A549 (cell line): Measurements from ENCODE around the gene PIEZO2. TPM values are rescaled to one million over a fixed set of nuclear protein-coding genes. Genes with fewer than 3 reads are reported as not detected.

ENCODE experiments used
- ATAC-seq, 2 experiments: fragments of 200-7000 bp in 1 of 2; fragments of >200 bp in 1 of 2; cut with Nextera tagmentation in 1 of 2; cut with Tn5 transposase in 1 of 2; 3 replicates each; pipeline versions ENCODE4 v1.8.0 to v1.9.1; 2018 to 2020; ENCODE audit warnings: mild to moderate bottlenecking in 1 of 2, moderate library complexity in 1 of 2
- CTCF ChIA-PET: fragments of 300-600 bp; sonication (Branson Sonifier 250); formaldehyde crosslinking; extraction: SDS; loops from one replicate; lab custom pipeline; 2021; ENCODE audit warnings: antibody characterized with exemption, inconsistent platforms; lab: Yijun Ruan, JAX
- POLR2A ChIA-PET: fragments of 350-600 bp; formaldehyde crosslinking; extraction: SDS; loops from one replicate; lab custom pipeline; 2021; ENCODE audit warnings: antibody characterized with exemption, inconsistent platforms; lab: Yijun Ruan, JAX
- DNase-seq, 2 experiments: peaks; one replicate each; pipeline versions ENCODE4 v3.0.0 to v3.0.0-alpha.2; 2011 to 2016; ENCODE audit warnings: low read depth in 1 of 2, low spot score in 1 of 2
- FAIRE-seq: peaks from 2 replicates; lab custom pipeline; 2011; peaks lifted over from hg19 to GRCh38; lab: Jason Lieb, UNC
- H3K27ac ChIP-seq, 2 experiments: fragments of >200 bp; sonication (Bioruptor Twin); formaldehyde crosslinking; 3 replicates each; pipeline ENCODE4 v1.5.1; 2016 to 2017
- H3K4me1 ChIP-seq: fragments of >200 bp; sonication (Bioruptor Twin); formaldehyde crosslinking; 3 replicates; pipeline ENCODE4 v1.6.1; 2016
- H3K4me2 ChIP-seq: fragments of >200 bp; sonication (Bioruptor Twin); formaldehyde crosslinking; 3 replicates; pipeline ENCODE4 v1.6.1; 2016
- H3K4me3 ChIP-seq: fragments of >200 bp; sonication (Bioruptor Twin); formaldehyde crosslinking; 3 replicates; pipeline ENCODE4 v1.5.1; 2016
- H3K9me3 ChIP-seq: fragments of >200 bp; sonication (Bioruptor Twin); formaldehyde crosslinking; 3 replicates; pipeline ENCODE4 v1.6.1; 2016
- BHLHE40 ChIP-seq: IDR thresholded peaks from 2 replicates; pipeline ENCODE4 v1.6.1; 2012; ENCODE audit warnings: low read depth, low read length, inconsistent platforms
- CBX8 ChIP-seq: fragments of 200-600 bp; sonication (generic); IDR thresholded peaks from 2 replicates; pipeline ENCODE4 v1.6.1; 2016
- CHD2 ChIP-seq: fragments of 150-350 bp; IDR thresholded peaks from 2 replicates; pipeline ENCODE4 v1.6.1; 2014; ENCODE audit warnings: low read length; ENCODE audit not compliant: partially characterized antibody
- CHD4 ChIP-seq: fragments of 200-600 bp; sonication (generic); IDR thresholded peaks from 2 replicates; pipeline ENCODE4 v1.6.1; 2016; ENCODE audit warnings: antibody characterized with exemption, mild to moderate bottlenecking, borderline replicate concordance
- CTCF ChIP-seq: fragments of >200 bp; sonication (Bioruptor Twin); formaldehyde crosslinking; IDR thresholded peaks from 3 replicates; pipeline ENCODE4 v1.5.1; 2016
- ELK1 ChIP-seq: fragments of 150-350 bp; IDR thresholded peaks from 2 replicates; pipeline ENCODE4 v1.6.1; 2014; ENCODE audit warnings: low read depth, mild to moderate bottlenecking, low read length
- EP300 ChIP-seq, 2 experiments: fragments of >200 bp; sonication (Bioruptor Twin); formaldehyde crosslinking; IDR thresholded peaks; 2 replicates in 1 of 2; 3 replicates in 1 of 2; pipeline ENCODE4 v1.6.1; 2016 to 2017
- ESRRA ChIP-seq: fragments of 150-350 bp; IDR thresholded peaks from 2 replicates; pipeline ENCODE4 v1.6.1; 2014; ENCODE audit warnings: mild to moderate bottlenecking, low read length, borderline replicate concordance
- FOSL2 ChIP-seq, 2 experiments: fragments of 450-650 bp in 1 of 2; fragments of >200 bp in 1 of 2; sonication (Bioruptor Twin) in 1 of 2; formaldehyde crosslinking; IDR thresholded peaks; 2 replicates each; pipeline versions ENCODE4 v1.5.0 to v1.6.1; 2016 to 2020; ENCODE audit warnings: mild to moderate bottlenecking in 1 of 2, moderate library complexity in 1 of 2
- FOXS1 ChIP-seq: fragments of 250-450 bp; sonication (Bioruptor Pico); IDR thresholded peaks from 2 replicates; pipeline ENCODE4 v1.5.0; 2020; ENCODE audit warnings: mild to moderate bottlenecking, moderate library complexity
- HMGXB4 ChIP-seq: fragments of 250-450 bp; sonication (Bioruptor Pico); IDR thresholded peaks from 2 replicates; pipeline ENCODE4 v1.5.0; 2021; ENCODE audit warnings: mild to moderate bottlenecking, moderate library complexity, borderline replicate concordance
- HOXA7 ChIP-seq: fragments of 250-450 bp; sonication (Bioruptor Pico); IDR thresholded peaks from 2 replicates; pipeline ENCODE4 v1.5.0; 2020; ENCODE audit warnings: mild to moderate bottlenecking, moderate library complexity
- JUN ChIP-seq, 2 experiments: fragments of >200 bp; sonication (Bioruptor Twin); formaldehyde crosslinking; IDR thresholded peaks; 2 replicates in 1 of 2; 3 replicates in 1 of 2; pipeline ENCODE4 v1.6.1; 2016 to 2017
- MAX ChIP-seq: IDR thresholded peaks from 2 replicates; pipeline ENCODE4 v1.6.1; 2012
- MYC ChIP-seq: IDR thresholded peaks from 2 replicates; pipeline ENCODE4 v1.6.1; 2012; ENCODE audit warnings: mild to moderate bottlenecking, inconsistent platforms, low read length, improper control_type of control experiment, borderline replicate concordance
- NR3C1 ChIP-seq: fragments of >200 bp; sonication (Bioruptor Twin); formaldehyde crosslinking; IDR thresholded peaks from 3 replicates; pipeline ENCODE4 v1.6.1; 2017
- PBX3 ChIP-seq: IDR thresholded peaks from 2 replicates; pipeline ENCODE4 v1.6.1; 2012
- PHF8 ChIP-seq: fragments of 200-600 bp; sonication (generic); IDR thresholded peaks from 2 replicates; pipeline ENCODE4 v1.6.1; 2016; ENCODE audit warnings: low read depth, mild to moderate bottlenecking, antibody characterized with exemption, moderate library complexity, borderline replicate concordance
- RAD21 ChIP-seq, 2 experiments: fragments of >200 bp in 1 of 2; sonication (Bioruptor Twin) in 1 of 2; formaldehyde crosslinking in 1 of 2; IDR thresholded peaks in 1 of 2; conservative IDR thresholded peaks in 1 of 2; 2 replicates in 1 of 2; 3 replicates in 1 of 2; pipeline ENCODE4 v1.6.1; 2012 to 2018; ENCODE audit warnings: inconsistent platforms in 1 of 2
- RARB ChIP-seq: fragments of 250-450 bp; sonication (Bioruptor Pico); IDR thresholded peaks from 2 replicates; pipeline ENCODE4 v1.8.0; 2021; ENCODE audit warnings: mild to moderate bottlenecking, moderate library complexity
- RFX5 ChIP-seq: fragments of 450-650 bp; IDR thresholded peaks from 2 replicates; pipeline ENCODE4 v1.7.1; 2014; ENCODE audit warnings: antibody characterized with exemption, mild to moderate bottlenecking, moderate library complexity
- SMC3 ChIP-seq: fragments of >200 bp; sonication (Bioruptor Twin); formaldehyde crosslinking; IDR thresholded peaks from 3 replicates; pipeline ENCODE4 v1.6.1; 2018; ENCODE audit warnings: inconsistent platforms
- TFCP2L1 ChIP-seq: fragments of 250-450 bp; sonication (Bioruptor Pico); IDR thresholded peaks from 2 replicates; pipeline ENCODE4 v1.5.0; 2021; ENCODE audit warnings: mild to moderate bottlenecking
- TP53 ChIP-seq: fragments of 250-450 bp; sonication (Bioruptor Pico); IDR thresholded peaks from 2 replicates; pipeline ENCODE4 v1.5.0; 2021; ENCODE audit warnings: mild to moderate bottlenecking, moderate library complexity
- USF2 ChIP-seq: fragments of 450-650 bp; IDR thresholded peaks from 2 replicates; pipeline ENCODE4 v1.6.1; 2014; ENCODE audit warnings: antibody characterized with exemption
- ZC3H11A ChIP-seq: fragments of 450-650 bp; IDR thresholded peaks from 2 replicates; pipeline ENCODE4 v1.6.1; 2014; ENCODE audit warnings: antibody characterized with exemption, mild to moderate bottlenecking
- WGBS: methylation state at CpG from one replicate; pipeline ENCODE4 v1.1.6; 2017; ENCODE audit errors: missing lambda C conversion rate; 5-methylcytosine and 5-hydroxymethylcytosine counted together
- polyA plus RNA-seq, 4 experiments: library from polyadenylated mRNA; depleted of rRNA in 3 of 4; stranded (reverse); fragments of >200 nt; fragmentation: RNase III in 1 of 4; extraction: RNeasy Plus Mini Kit Qiagen cat#74134 plus additional on column Dnase treatment in 1 of 4; gene quantifications; 2 replicates in 3 of 4; 3 replicates in 1 of 4; pipeline ENCODE4 v1.2.3, GENCODE V29; 2011 to 2017

PIEZO2 gene
- polyA plus RNA-seq, 2 of the 4 experiments (the other 2 are of a cell fraction) = 0.80 to 1.6 TPM

- no peaks in the 10 kb centered on the region for H3K9me3 ChIP-seq
- no peak for DNase-seq
- 71% methylated on average over 2 of the region's 2 CpGs for WGBS
- no peak overlapping the region for H3K4me2 ChIP-seq
- no peak for TF ChIP-seq CHD4
- no peak for TF ChIP-seq TP53 (CRISPR knock-in tag)
- no peak for TF ChIP-seq FOSL2 (IDR thresholded peaks at IDR 0.05)
- no peak for TF ChIP-seq FOSL2 (CRISPR knock-in tag; IDR thresholded peaks at IDR 0.05)
- TF ChIP-seq RAD21 (conservative IDR thresholded peaks at IDR 0.05 in 1 of 2, IDR thresholded peaks at IDR 0.05 in 1 of 2) = no peak
- no peak for TF ChIP-seq FOXS1 (CRISPR knock-in tag)
- no peak for TF ChIP-seq ESRRA
- TF ChIP-seq BHLHE40 = no peak
- no peak for TF ChIP-seq JUN (IDR thresholded peaks at IDR 0.05)
- TF ChIP-seq PHF8 = no peak
- no peak for ATAC-seq
- no peak overlapping the region for H3K27ac ChIP-seq
- CTCF ChIA-PET = interaction anchor here (0.9 kb wide), 1 partner anchor 379 kb away, joined by 3 read pairs; no protein-coding TSS in a partner anchor
- H3K4me1 ChIP-seq = peaks cover 5% of the 10 kb centered on the region; the same call in 2 of the 3 replicates
- POLR2A ChIA-PET = no interaction called here
- H3K4me3 ChIP-seq = no peak overlapping the region
- FAIRE-seq = no peak
These were observed 360.2 kb downstream of the PIEZO2 start for GRCh38 chr18:10789180-10789579.

GRCh38 chr18:10787293-10787901, 362.0 kb downstream of the PIEZO2 start:
- Histone ChIP-seq H3K27ac (no peak overlapping the region), H3K4me1 (no peaks in the 10 kb centered on the region), H3K4me3 (no peak overlapping the region), H3K4me2 (no peak overlapping the region), H3K9me3 (no peaks in the 10 kb centered on the region)
- peak; percentile 62 to 64; a peak in 4 of 6 replicates for ATAC-seq
- peak; percentile 5 to 69 for DNase-seq
- CTCF ChIA-PET = interaction anchor here (0.8 to 1.9 kb wide), 10 partner anchors 9 to 367 kb away, joined by 3 to 7 read pairs (median 4); no protein-coding TSS in a partner anchor
- 11% methylated on average over 5 of the region's 5 CpGs for WGBS
- POLR2A ChIA-PET = no interaction called here
- no peak for FAIRE-seq
- TF ChIP-seq PBX3 (no peak), NR3C1 (no peak), USF2 (no peak), ELK1 (no peak), CBX8 (no peak), MAX (no peak), RARB (CRISPR knock-in tag) (no peak), HMGXB4 (CRISPR knock-in tag) (no peak), MYC (no peak), RAD21 (conservative IDR thresholded peaks at IDR 0.05 in 1 of 2, IDR thresholded peaks at IDR 0.05 in 1 of 2) (peak; percentile 62 to 66), SMC3 (peak; percentile 55; the same call in 1 of the 3 replicates), EP300 (IDR thresholded peaks at IDR 0.05) (no peak), CHD4 (no peak), CTCF (peak; percentile 71), HOXA7 (CRISPR knock-in tag) (no peak), RFX5 (no peak), CHD2 (no peak), TFCP2L1 (no peak), JUN (IDR thresholded peaks at IDR 0.05) (no peak), ZC3H11A (no peak)
